Glomerular endothelial cell (primary cell): Measurements from ENCODE around the gene DEFB125. TPM values are rescaled to one million over a fixed set of nuclear protein-coding genes. Genes with fewer than 3 reads are reported as not detected.

Experiments used
- DNase-seq: peaks from one replicate; pipeline ENCODE4 v3.0.0-alpha.2; 2011; ENCODE audit warnings: low read depth, low spot score; ENCODE audit errors: extremely low read depth
- total RNA-seq: library from RNA; depleted of rRNA; stranded (reverse); fragments of >200 nt; gene quantifications from 2 replicates; pipeline ENCODE4 v1.2.3, GENCODE V29; 2015

The DEFB125 gene
- total RNA-seq, 1 donor from 2014 or later, result not detected

DNA sequence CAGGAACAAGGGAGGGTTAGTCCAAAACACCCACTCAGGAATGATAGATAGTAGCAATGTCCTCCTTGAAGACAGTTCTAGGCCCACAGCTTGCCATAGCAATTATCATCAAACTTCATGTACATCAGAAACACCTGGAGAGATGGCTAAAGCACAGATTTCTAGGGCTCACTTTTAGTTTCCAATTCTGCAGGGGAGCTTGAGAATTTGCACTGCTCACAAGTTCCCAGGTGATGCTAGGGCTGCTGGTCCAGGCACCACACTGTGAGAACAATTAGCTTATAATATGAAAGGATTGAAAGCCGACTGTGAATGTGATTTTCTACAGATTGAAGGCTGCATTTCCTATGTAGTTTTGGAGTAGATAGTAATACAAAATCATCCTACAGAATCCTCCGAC is 58.4 kb downstream of the DEFB125 start:
- no peak for DNase-seq

Other genes with a start within 250 kb of the DEFB125 start
- gene DEFB126, start 54.9 kb downstream of the DEFB125 start, total RNA-seq, result not detected in 2 replicates
- not detected in 2 replicates for gene DEFB127, start 69.8 kb downstream of the DEFB125 start, total RNA-seq
- not detected in 2 replicates for gene DEFB128, start 102.0 kb downstream of the DEFB125 start, total RNA-seq
- not detected in 2 replicates for gene DEFB129, start 139.6 kb downstream of the DEFB125 start, total RNA-seq
- gene DEFB132, start 170.1 kb downstream of the DEFB125 start, total RNA-seq, result not detected in 2 replicates
- gene C20orf96, start 203.1 kb downstream of the DEFB125 start, total RNA-seq, result 5.7 and 9.7 TPM in 2 replicates
- gene ZCCHC3, start 209.9 kb downstream of the DEFB125 start, total RNA-seq, result 19.4 and 19.5 TPM in 2 replicates
- gene SOX12, start 237.9 kb downstream of the DEFB125 start, total RNA-seq, result 18.7 and 19.0 TPM in 2 replicates